CD4-positive, alpha-beta T cell treated with Interleukin-17A for 1 hour (primary cell): ENCODE results near the gene IMPDH2.

ENCODE experiments used
- DNase-seq: peaks from one replicate; pipeline ENCODE4 v3.0.0-alpha.2; 2020

The IMPDH2 gene

DNA sequence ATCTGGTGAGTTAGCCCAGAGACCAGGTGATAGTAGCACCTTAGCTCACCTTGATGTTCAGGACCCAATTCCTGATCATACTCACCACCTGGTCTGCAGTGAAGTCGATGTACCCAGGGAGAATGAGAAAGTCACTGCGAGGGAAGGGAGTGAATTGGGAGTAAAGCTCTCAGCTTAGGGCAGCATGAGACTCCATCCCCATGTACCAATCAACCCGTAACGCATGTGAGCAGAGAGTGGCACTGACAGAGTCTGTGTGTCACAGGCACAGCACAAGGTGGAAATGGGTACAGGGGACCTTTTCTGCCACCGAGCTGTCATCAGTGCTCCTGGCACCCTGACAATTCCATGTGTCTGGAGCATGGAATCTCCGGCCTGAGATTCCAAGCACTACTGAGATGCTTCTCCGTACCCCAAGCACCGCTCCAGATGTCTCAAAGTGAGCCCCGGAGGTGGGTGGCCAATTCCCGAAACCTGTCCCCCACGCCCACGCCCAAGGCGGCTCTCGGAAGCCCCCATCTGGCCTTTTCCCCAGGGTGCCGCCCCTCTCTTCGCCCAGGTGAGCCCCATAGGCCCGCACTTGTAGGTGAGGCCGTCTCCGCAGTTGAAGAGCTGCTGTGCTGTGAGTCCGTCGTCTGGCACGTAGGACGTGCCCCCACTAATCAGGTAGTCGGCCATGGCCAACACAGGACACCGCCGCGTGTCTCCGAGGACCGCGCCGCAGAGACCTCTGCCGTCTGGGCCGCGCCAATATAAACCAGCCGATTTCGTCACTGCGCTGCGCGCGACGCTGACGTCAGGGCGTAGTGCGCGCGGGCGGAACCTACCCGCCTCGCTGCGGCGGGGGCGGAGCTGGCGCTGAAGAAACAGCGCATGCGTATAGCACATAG, at the start of gene IMPDH2:
Gene IMPDH2, minus strand, starts transcription at position 726 of the 890 bp plus-strand sequence. Its CDS starts 48 bp downstream, at position 678.
- DNase-seq, result peak; percentile 96

DNA sequence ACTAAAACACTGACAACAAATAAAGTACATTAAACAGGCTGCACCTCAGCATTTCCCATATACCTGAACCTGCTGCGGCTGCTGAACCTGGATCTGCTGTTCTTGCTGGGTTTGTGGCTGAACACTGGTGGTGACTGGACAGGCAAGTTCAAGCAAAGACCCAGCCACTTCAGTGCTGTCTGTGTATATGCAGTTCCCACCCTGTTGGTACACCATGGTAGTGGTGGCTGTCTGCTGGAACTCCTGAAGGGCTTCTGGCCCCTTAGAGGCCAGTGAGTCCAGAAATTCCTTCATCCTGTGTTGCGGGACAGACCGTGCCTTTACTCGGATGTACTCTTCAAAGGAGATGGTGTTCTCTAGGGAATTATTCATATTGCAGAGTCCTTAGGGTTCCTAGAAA, 47.4 kb upstream of the IMPDH2 start:
- DNase-seq, result no peak

DNA sequence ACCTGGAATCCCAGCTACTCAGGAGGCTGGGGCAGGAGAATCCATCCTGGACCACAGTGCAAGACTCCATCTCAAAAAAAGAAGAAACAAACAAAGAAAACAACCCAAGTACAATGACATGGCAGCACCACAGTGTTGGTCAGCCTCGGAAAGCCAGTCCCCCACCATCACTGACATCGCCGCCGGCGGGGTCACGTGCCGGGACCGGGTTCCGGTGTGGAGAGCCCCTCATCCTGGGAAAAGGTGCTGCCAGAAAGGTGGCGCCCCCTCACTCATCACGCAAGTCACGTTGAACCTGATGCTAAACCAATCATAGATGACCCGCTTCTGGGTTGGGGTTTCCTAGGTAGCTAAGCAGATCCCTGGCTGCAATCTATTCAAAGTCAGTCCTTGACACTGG, 46.9 kb upstream of the IMPDH2 start:
- DNase-seq, result no peak

DNA sequence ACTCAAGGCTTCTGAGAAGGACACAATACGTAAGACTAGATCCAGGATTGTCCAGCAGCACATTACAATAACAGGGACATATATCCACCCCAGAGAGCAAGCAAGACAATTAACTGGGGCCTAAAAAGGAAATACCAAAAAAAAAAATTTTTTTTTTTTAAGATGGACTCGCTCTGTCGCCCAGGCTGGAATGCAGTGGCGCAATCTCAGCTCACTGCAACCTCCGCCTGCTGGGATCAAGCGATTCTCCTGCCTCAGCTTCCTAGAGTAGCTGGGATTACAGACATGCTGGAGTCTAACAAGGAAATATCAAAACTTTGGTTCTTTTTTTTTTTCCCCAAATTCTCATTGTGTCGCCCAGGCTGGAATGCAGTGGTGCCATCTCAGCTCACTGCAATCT, 28.8 kb upstream of the IMPDH2 start:
- no peak for DNase-seq

DNA sequence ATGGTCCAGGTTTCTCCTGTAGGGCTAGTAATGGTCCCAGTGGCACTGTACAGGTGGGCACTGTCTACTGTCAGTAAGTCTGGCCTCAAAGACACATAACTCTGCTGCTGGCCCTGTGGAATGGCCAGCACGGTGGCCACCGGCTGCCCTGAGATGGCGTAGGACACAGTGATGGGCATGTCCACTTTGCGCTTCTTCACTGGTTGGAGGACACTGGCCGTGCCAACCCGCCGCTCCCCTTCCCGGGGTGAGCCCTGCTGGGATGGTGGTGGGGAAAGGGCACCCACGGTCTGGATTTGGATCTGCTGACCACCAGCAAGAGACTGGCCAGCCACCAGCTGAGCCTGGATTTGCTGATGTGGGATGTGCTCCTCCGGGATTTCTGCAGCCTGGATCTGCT, 28.1 kb upstream of the IMPDH2 start:
- DNase-seq, result no peak

DNA sequence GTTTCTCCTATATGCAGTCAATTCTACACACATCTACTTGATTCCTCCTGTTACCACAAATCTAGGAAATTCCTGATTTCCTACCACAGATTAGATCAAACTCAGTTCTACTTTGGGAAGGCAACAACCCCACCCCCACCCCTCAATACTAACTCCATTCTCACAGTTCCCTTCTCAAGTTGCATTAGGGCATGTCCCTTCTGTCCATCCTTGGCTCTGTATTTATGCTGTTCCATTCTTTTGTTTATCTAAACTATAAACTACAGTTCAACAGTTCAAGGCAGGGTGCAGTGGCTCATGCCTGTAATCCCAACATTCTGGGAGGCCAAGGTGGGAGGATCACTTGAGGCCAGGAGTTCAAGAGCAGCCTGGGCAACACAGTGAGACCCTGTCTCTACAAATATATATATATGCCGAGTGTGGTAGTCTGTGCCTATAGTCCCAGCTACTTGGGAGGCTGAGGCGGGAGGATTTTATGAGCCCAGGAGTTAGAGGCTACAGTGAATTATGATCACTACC, 25.2 kb upstream of the IMPDH2 start:
- DNase-seq, result no peak

DNA sequence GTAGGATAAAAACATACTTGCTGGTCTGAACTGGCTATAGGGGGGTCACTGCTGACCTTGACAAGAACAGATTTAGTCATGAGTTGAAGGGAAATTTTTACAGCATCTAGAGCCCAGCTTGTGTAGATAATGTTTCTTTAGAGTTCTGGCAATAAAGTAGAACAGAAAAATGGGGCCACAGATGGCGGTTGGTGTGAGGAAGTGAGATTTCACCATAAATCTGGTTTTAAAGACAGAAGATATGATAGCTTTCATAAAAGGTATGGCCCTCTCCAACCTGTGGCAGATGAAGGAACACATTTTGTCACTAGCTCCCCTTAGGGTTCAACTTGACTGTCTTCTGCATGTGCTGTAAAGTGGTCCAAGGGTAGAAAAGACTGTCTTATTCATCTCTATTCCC, 24.3 kb upstream of the IMPDH2 start:
- DNase-seq, result no peak

DNA sequence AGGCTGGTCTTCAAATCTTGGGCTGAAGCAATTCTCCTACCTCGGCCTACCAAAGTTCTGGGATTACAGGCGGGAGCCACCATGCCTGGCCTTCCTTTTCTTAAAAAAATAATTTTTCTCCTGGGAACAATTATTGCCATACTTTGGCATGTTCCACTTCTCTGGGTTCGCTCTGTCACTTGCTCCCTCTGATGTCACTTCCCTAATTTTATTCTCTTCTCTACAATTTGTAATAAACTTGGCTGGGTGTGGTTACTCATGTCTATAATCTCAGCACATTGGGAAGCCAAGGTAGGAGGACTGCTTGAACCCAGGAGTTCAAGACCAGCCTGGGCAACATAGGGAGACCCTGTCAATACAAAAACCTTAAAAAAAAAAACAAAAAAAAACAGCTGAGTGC, 6.1 kb upstream of the IMPDH2 start:
- DNase-seq, result no peak

DNA sequence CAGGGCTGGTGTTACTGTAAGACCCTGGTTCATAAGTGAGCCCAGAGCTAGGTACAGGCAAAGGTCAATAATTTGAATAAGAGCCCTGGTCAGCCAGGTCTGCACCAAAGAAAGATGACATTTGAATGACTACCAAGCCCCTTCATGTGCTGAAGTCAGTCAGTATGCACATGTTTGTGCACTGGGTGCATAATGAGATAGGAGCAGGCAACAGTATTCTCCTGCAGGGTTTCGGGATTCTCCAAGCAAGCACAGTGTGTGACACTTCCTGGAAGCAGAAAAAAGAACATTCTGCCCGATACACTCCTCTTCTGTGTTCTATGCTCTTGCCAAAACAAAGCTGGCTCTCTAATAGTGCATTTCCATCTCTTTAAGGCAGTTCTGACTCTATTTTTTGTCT, 5.5 kb upstream of the IMPDH2 start:
- DNase-seq, result no peak

DNA sequence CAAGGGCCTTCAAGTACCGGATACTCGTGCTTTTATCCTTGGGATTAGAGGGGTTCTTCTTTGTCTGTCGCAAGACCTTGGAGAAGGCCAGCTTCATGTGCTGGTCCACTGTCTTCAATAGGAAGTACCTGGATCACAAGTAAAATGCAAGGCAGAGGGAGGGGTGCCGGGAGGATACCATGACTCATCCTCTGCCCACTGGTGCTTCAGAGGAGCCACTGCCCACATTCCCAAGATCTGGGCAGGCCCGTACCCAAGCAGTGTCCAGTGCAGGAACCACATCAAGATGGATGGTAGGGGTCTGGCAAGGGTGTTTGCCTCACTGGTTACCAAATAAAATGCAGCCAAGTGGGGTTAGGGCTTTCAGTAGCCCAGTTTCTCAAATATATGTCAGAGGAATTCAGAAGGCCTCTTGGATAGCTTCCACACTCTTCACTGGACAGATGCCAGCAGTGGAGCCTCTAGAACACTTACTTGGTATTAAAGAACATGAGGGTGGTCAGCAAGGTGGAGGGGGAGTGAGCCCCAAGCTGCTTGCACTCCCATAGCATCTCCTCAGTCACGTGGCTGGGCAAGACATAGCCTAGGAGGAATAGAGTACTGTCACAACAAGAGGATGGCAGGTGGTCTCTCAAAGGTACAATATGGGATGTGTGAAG, 3.6 kb upstream of the IMPDH2 start:
- DNase-seq, result no peak

DNA sequence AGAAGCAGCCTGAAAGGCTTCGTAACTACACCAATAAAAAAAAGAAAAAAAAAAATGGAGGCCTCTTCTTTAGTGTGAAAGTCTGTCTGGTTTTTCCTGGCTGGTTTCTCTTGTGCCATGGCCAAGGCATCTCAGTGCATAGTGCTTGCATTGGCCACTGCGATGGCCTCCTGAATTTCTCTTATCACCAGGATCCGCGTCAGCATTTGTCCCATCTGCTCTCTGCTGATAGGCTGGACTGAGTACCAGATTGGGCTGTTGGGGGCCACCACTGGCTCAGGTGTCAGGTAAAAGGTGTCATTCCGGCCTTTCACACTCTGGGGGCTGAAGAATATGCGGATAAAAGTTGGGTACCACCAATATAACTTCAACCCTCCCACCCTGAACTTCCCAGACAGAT, 1.1 kb upstream of the IMPDH2 start:
- no peak for DNase-seq

DNA sequence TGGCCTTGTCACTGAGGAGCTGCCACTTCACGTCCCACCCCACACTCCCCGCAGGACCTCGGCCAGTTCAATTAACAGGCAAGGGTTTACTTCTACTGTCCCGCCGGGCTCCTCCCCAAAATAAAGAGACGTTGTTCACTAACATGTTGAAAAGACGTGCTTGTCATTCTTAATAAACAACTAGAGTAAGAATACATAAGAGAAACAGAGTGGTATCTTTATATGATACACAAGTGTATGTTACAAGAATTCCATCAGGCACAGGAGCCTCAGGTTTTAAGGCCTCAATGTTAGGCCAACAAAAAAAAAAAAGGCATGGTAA, 326 bp upstream of the IMPDH2 start:
- DNase-seq, result no peak

DNA sequence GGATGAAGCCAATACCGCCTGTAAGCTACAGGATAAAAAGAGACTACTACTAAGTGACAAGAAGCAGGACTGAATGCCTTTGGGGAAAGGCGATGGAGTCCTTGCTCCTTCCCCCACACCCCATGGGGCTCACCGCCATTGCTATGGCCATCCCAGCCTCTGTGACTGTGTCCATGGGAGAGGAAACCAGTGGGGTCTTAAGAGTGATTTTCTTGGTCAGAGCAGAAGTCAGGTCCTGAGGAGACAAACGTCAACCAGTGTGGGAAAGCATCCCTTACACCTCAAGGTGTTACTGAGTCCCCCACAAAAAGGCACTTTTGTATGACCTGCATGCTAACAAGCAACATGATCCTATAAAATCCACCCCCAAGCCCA, 913 bp downstream of the IMPDH2 start:
- DNase-seq, result no peak

DNA sequence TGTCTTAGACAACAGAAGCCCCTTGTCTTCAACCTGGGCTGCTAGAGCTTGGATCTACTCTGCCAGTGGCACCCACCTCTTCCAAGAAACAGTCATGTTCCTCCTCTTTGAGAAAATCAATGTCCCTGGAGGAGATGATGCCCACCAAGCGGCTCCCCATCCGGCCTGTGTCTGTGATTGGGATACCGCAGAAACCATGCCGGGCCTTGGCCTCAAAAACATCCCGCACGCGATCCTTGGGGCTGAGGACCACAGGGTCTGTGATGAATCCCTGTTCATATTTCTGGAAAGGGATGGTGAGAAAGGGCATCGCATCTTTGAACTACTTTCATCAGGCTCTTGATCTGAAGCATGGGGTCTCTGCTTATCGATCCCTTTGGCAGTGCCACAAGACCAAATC, 1.6 kb downstream of the IMPDH2 start:
- no peak for DNase-seq

DNA sequence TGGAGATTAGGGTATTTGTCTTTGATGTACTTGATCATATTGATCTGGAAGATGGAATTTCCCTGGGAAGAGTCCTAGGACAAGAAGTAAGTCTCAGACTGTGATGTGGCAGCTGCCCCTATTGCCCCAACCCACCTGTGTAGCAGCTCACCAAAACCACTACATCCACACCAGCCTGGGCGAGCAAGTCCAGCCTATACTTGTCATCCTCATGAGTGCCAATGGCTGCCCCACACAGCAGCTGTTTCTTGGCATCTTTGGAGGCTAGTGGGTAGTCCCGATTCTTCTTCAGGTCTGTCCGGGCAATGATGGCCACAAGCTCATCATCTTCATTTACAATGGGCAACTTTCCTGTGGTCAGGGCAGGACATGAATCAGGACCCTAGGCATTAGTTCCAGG, 2.7 kb downstream of the IMPDH2 start:
- DNase-seq, result no peak

DNA sequence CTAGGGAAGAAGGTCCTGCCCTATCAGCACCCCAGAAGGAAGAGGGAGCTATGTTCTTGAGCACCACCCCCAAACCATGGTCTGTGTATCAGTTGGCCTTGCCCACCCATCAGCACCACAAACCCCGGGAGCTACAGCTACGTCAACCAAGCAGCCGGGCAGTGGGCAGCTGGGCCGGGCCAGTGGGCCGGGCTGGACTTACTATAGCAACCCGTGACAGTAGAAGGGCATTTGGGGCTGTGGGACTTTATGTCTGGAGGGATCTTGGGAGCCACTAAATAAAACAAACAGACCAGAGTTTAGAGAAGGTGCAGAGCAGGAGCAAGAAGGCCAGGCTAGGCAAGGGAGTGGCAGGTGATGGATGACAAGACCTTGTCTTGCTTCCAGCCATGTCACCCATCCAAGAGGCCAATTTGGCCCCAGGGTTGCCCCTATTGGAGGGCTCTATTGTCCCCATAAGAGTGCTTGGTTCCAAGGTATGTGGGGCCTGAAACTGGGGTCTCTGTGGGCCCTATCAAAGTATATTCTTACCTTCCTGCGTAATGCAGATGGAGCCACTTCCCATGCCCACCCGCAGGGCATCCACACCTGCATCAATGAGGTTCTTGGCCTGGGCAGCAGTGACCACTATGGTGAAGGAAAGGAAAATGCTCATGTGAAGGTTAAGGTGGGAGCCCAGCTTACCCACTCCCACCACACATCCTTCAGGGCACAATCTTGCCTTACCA, 3.2 kb downstream of the IMPDH2 start:
- no peak for DNase-seq

DNA sequence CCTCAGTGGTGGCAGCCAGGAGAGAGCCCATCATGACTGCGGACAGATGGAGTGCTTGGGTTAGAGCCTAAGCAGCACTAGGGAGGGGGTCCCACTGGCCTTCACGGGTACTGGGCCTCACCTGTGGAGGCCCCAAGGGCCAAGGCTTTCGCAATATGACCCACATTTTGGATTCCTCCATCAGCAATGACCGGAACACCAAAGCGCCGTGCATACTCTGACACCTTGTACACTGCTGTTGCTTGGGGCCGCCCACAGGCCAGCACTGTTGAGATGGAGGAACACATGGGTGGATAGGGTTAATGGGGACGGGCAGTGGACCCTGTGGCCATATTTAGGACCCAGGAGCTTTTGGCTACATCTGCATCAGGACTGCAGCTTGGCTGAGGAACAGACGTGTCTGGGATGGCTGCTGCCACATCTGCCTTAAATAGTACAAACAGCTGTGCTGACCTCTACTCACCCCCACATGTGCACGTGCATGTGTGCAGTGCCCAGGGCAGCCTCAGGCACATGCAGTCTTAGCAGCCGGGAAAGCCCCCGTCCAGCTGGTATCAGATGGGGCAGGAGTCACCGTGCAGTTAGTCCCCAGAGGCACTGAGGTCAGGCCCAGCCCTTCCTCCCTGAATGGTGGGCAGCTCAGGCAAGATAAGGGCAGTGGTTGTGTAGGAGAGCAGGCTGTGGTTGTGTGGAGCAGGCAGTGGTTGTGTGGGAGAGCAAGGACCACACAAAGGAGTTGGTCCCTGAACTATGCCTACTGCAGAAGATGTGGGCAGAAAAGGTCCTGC, 4.0 kb downstream of the IMPDH2 start:
- DNase-seq, result no peak

DNA sequence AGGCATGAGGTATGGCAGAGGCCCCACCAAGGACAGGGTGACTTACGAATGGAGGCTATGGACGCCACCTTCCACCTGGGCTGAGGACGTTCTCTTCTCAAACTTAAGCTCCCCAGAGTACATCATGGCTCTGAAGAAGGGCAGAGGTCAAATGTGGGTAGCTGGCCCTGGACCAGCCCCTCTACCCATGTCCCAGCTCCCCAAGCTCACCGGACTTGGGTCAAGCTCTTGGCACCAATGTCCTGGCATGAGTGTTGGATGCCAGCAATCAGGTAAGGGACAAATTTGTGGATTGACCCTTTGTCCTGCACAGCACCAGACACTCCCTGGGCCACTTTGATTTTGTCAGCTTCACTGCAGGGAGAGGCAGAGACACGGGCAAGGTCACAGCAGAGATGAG, 4.7 kb downstream of the IMPDH2 start:
- DNase-seq, result no peak

DNA sequence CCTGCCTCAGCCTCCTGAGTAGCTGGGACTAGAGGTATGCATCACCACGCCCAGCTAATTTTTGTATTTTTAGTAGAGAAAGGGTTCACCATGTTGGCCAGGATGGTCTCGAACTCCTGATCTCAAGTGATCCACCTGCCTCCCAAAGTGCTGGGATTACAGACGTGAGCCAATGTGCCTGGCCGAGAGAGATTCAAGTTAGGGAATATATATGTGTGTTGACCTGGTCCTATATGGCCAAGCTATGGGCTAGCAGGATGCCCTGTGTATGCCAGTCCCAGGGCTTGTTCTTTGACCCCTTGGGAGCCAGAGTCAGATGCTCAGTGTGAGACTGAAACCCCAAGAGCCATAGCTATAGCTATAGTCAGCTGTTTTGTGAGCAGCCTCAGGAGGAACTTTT, 5.4 kb downstream of the IMPDH2 start:
- no peak for DNase-seq

DNA sequence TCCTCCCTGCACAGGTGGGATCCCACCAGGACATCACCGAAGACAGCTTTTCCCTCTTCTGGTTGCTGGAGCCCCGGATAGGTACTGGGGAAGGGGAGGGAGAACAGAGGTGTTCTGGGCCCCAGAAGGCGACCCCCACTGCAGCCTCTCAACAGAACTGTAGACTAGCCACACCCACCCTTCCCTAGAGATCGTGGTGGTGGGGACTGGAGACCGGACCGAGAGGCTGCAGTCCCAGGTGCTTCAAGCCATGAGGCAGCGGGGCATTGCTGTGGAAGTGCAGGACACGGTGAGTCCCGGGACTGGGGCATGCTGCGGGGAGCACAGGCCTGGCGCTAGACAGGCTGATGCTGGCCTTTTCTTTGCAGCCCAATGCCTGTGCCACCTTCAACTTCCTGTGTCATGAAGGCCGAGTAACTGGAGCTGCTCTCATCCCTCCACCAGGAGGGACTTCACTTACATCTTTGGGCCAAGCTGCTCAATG, 6.5 kb downstream of the IMPDH2 start:
- no peak for DNase-seq

DNA sequence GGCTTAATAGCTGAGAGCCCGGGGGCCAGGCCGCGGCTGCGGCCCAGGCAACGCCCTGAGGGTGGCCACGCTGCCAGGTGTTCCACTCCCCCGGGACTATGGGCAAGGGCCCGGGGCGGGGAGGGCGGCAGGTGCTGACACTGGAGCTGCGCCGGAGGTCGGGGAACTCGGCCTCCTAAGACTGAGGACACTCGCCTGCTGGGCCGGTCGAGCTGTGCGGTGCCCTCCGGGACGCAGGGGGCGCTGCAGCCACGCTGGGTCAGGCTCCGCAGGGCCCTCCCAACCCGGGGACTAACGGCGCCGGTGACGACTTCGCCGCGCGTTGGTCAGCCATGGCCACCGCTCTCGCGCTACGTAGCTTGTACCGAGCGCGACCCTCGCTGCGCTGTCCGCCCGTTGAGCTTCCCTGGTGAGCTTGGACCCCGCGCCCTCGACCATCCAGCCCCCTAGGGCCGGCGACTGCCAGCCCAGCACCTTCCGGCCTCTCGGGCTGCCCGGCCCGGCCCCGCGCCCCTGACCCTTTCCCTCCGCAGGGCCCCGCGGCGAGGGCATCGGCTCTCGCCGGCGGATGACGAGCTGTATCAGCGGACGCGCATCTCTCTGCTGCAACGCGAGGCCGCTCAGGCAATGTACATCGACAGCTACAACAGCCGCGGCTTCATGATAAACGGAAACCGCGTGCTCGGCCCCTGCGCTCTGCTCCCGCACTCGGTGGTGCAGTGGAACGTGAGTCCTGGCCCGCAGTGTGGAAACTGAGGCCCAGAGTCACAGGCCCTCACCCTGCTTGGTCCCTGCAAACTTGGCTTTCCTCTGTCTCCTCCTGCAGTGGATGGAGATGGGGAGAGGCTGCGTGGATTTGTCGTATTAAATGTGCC, 7.1 kb downstream of the IMPDH2 start, which contains the start of gene NDUFAF3:
Gene NDUFAF3, plus strand, starts transcription at position 309 of the 875 bp plus-strand sequence. Its CDS starts 24 bp downstream, at position 333.
- peak; percentile 93 for DNase-seq
